Fibroblast of skin of right biceps (primary cell): ENCODE results near the gene ZNF439.
"Not testable (repeated sequence)": the region's sequence is repeated elsewhere in the genome, so short reads cannot be mapped to it uniquely, and the experiment has no call there.

Experiments used
- DNase-seq: peaks from one replicate; pipeline ENCODE4 v3.0.0-alpha.2; 2013

ZNF439 gene

DNA sequence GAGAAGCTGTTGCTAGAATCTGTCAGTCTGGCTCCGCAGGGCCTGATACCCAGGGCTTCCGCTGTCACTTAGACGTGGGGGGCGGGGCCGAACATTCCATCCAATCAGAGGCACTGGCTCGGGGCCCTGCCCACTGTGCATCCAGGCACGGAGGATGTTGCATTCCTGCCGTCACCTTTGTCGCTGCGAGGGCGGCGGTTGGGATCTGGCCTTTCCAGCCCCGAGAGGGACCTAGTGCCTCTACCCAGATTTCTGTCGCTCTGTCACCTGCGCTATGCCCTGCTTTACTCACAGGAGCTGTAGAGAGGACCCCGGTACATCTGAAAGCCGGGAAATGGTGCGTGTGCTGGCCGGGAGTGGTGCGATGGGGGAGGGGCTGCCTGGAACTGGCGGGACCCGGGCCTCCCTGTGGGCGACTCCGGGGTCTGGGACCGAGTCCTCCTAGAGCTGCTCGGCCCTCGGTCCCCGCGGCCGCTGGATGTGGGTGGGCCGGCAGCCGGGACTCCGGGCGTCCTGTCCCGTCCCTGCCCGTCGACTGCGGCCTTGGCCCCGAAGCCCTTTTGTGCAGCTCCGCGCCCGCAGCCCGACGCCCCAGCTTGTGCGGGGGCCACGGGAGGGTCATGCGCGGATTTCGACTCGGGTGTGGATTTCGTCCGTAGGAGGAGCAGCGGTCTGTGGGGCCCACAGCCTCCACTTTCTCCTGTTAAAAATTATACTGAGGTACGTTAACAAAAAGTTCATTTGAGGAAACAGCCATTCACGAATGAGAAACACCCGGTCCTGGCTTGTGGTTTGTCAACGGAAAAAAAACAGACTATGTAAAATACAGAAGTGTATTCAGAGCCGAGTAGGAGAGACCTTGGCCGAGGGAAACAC is at the start of gene ZNF439:
Gene ZNF439 (plus strand): TSS at position 133 of the 876 bp plus-strand sequence. CDS start 142 bp downstream, at position 275.
- peak; percentile 81 for DNase-seq

DNA sequence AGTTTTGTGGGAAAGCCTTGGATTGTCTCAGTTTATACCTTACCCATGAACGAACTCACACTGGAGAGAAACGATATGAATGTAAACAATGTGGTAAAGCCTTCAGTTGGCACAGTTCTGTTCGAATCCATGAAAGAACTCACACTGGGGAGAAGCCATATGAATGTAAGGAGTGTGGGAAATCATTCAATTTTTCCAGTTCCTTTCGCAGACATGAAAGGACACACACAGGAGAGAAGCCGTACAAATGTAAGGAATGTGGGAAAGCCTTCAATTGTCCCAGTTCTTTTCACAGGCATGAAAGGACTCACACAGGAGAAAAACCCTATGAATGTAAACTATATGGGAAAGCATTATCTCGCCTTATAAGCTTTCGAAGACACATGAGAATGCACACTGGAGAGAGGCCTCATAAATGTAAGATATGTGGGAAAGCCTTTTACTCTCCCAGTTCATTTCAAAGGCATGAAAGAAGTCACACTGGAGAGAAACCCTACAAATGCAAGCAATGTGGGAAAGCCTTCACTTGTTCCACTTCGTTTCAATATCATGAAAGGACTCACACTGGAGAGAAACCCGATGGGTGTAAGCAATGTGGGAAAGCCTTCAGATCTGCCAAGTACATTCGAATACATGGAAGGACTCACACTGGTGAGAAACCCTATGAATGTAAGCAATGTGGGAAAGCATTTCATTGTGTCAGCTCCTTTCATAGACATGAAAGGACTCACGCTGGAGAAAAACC is 42.0 kb upstream of the ZNF439 start:
- no peak for DNase-seq

DNA sequence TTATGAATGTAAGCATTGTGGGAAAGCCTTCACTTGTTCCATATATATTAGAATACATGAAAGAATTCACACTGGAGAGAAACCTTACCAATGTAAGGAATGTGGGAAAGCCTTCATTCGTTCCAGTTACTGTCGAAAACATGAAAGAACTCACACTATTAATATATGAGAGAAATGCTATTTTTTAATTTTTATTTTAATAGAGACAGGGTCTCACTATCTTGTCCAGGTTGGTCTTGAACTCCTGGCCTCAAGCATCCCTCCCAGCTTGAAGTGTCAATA is 41.5 kb upstream of the ZNF439 start:
- DNase-seq = no peak

DNA sequence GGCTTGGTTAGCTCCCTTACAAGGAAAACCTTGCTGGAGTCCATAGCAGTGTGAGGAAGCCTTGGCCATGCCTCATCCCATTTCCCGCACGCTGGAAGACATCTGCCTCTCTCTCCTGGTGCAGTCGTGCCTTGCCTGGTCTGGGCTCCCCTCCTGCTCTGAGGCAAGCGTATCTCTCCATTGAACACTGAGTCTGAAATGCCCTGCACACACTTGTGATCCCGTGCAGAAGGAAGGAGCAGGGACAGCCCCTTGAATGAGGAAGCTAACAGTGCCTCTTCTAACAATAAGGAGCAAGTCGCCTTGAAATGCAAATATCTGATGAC is 34.9 kb upstream of the ZNF439 start:
- DNase-seq = no peak

DNA sequence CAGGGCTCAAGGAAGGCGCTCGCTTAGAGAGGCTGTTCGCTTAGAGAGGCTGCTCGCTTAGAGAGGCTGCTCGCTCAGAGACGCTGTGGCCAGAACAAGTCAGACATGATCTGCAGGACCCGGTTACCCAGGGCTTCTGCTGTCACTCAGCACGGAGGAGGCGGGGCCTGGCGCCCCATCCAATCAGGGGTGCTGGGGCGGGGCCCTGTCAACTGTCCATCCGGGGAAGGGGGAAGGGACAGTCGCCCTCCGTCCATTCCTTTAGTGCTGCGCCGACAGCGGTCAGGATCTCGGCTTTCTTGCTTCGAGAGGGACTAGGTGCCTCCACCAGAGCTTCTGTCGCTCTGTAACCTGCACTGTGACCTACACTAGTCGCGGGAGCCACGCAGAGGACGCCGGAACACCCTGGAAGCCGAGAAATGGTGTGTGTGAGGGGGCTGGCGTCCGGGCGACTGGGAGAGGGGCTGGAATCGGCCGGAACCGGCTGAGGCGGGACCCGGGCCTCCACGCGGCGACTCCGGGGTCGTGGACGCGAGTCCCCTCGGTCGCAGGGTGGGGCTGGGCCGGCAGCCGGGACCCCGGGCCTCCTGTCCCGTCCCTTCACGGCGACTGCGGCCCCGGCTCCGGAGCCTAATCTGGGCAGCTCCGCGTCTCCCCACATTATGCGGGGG is 34.4 kb upstream of the ZNF439 start, which contains the start of gene ZNF440:
Gene ZNF440 (plus strand): TSS at position 245 of the 671 bp plus-strand sequence. CDS start 175 bp downstream, at position 420.
- peak; percentile 91 for DNase-seq

DNA sequence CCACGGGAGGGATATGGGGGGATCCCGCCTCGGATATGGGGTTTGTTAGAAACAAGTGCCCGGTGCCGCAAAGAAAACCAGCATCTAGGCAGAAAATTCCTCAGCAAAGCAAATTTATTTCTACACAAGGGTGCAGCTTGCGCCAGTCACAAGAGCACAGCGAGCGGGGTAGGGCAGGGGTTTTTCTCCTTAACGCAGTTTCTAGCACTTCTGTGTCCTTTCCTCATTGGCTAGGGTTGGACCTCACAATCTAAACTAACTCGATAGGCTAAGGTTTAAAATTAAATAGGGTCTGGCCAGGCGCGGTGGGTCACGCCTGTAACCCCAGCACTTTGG is 33.9 kb upstream of the ZNF439 start:
- DNase-seq = peak; percentile 28

DNA sequence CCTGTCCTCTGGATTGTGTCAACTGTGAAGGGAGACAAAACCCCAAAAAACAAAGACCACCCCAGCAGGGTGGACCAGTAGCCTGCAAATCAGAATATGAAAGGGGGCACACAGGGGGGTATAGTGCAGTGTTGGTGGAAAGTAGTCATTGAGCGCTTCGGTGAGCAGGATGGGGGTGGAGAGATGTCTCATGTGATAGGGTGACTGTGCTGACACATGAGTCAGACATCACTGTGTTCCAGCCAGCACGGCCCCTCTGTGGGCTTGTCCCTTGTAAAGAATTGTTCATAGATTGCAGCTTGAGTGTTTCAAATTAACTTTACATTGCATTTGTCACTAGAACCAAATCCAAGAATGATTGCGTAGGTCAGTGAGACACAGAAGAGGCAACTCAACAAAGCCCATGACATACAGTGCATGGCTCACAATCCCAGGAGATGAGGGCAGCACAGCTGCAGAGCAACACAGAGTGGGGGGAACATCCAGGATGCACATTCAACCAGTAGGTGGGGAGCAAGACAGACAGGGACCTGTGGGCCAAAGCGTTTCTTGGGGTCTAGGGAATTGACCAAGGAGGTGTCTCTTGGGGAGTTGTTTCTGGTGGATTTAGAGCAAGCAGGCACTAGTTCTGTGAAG is 26.9 kb upstream of the ZNF439 start:
- DNase-seq = peak; percentile 61

DNA sequence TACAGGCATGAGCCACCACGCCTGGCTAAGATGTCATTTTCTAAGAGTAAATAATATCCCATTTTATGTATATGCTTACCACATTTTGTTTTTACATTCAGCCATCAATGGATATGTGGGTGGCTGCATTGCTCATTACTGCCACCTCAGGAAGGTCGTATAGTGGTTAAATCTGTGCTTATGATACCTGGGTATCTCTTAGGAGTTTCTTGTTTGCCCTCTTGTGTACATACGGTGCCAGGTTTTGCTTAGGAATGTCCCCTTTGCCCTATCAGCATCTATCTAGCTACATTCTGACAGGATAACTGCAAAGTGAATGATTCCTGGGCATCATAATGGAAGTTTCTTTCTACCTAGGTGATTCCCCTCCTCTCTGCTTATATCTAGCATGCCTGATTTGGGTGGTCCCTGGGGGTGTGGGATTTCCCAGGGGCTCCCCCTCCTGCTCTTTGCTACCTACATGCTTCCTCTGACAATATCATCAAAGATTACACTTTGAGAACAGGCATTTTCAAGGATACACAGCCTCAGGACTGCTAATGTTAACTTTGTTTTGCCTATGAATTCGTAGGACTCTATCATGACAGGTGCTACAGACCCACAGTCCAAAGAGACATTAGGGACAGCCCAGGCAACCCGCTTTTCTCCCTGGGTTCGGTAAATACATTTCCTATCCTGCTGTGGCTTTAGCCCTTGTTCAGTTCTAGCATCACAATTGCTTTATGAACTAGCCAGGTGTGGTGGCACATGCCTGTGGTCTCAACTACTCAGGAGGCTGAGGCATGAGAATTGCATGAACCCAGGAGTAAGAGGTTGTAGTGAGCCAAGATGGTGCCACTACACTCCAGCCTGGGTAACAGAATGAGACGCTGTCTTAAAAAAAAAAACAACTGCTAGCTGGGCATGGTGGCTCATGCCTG is 19.3 kb upstream of the ZNF439 start:
- not testable (repeated sequence) for DNase-seq

DNA sequence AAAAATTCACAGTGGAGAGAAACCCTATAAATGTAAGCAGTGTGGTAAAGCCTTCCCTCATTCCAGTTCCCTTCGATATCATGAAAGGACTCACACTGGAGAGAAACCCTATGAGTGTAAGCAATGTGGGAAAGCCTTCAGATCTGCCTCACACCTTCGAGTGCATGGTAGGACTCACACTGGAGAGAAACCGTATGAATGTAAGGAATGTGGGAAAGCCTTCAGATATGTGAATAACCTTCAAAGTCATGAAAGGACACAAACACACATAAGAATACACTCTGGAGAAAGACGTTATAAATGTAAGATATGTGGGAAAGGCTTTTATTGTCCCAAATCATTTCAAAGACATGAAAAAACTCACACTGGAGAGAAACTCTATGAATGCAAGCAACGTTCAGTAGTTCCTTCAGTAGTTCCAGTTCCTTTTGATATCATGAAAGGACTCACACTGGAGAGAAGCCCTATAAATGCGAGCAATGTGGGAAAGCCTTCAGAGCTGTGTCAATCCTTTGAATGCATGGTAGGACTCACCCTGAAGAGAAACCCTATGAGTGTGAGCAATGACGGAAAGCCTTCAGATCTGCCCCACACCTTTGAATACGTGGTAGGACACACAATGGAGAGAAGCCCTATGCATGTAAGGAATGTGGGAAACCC is 16.1 kb upstream of the ZNF439 start:
- DNase-seq = peak; percentile 8

DNA sequence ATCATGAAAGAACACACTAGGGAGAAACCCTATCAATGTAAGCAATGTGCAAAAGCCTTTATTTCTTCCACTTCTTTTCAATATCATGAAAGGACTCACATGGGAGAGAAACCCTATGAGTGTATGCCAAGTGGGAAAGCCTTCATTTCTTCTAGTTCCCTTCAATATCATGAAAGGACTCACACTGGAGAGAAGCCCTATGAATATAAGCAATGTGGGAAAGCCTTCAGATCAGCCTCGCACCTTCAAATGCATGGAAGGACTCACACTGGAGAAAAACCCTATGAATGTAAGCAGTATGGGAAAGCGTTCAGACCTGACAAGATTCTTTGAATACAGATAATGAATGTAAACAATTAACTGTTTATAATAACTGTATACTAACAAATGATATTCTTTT is 15.0 kb upstream of the ZNF439 start:
- DNase-seq = no peak

DNA sequence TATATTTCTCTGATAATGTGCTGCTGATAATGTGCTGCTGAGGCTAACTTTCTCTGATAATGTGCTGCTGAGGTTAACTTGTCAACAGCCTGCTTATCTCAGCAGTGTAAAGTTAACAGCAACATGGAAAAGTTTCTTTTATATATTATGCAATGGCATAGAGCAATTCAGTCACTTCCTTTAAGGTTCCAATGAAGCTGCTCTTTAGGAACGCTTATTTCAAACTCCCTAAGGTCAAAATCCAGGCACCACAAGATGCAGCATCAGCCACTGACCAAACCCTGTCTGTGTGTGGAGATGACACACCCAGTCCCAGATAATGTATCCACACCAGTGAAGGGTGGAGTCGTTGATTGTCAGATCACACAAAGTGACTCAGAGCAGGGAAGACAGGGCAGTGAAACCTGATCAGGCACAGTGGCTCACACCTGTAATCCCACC is 12.9 kb upstream of the ZNF439 start:
- not testable (repeated sequence) for DNase-seq

DNA sequence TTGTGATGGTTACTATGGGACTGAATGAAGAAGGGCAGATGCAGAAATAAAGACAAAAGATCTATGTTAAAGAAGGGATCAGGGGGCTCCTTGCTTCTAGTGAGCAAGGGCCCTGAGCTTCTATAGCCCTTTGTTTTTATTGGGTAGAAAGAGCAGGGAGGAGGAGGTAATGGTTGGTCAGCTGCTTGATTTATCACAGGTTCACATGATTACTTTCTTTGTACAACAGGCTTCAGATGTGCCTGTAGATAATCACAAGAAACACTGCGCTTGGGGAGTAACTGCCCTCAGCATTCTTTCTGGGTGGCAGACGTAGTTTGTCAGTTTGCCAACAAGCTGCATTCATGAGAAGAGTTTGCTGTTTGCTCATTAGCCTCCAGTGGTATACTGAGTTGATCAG is 4.8 kb upstream of the ZNF439 start:
- no peak for DNase-seq

DNA sequence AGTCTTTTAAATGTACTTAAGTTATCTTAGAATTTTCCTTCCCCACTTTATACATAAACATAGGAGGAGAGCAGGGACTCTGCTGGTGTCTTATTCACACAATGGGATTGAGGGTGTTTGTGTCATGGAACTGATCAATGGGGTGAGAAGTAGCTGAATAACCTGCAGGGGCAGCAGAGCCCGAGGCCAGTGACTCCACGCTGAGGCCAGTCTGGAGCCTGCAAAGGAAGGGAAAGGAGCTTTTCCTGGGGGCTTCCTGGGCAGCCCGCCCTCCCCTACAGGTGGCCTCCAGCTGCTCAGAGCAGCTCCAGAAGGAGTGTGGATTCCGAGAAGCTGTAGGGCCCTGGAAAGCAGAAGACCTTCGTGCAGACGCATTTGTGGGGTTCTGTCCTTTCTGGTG is 911 bp upstream of the ZNF439 start:
- DNase-seq = not testable (repeated sequence)

DNA sequence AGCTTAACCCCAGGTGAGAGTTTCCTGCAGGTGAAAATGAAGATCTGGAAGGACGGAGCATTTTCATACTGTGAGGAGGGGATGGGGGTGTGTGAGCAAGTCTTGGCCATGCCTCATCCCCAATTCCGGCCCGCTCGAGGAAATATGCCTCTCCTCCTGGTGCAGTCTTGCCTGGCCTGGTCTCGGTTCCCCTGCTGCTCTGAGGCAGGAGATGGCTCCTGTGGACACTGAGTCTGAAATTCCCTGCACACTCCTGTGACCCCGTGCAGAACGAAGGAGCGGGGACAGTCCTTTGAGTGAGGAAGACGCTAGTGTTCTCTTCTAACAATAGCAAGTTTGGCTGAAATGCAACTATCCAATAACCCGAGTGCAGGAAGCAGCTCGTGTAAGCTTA is 329 bp upstream of the ZNF439 start:
- no peak for DNase-seq

DNA sequence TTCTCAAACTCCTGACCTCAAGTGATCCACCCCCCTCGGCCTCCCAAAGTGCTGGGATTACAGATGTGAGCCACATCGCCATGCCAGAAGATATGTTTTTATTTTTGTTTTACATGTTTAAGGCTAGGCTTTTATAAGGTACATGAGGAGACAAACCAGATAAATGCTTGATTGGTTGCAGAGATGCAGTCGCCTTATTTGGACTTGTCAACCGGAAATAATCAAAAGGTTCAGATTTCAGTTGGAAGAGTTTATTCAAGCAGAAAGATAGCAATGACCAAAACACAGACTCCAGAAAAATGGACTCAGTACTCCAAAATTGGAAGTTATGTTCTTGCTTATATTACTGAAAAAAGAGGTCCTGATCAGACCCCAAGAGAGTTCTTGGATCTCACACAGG is 1.8 kb downstream of the ZNF439 start:
- not testable (repeated sequence) for DNase-seq

DNA sequence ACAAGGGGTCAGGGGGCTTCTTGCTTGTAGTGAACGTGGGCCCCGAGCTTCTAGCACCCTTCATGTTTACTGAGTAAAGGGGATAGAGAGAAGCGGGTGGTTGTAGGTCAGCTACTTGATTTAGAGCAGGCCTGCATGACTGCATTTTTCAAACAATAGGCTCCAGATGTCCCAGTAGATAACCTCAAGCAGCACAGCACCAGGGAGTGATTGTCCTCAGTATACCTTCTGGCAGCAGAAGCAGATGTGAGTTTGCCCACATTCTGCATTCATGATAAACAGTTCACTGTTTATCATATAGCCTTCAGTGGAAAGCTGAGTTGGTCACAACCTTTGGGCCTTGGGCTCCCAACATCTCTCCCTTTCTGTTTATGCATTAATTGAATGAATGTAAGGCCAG is 4.8 kb downstream of the ZNF439 start:
- DNase-seq = no peak

DNA sequence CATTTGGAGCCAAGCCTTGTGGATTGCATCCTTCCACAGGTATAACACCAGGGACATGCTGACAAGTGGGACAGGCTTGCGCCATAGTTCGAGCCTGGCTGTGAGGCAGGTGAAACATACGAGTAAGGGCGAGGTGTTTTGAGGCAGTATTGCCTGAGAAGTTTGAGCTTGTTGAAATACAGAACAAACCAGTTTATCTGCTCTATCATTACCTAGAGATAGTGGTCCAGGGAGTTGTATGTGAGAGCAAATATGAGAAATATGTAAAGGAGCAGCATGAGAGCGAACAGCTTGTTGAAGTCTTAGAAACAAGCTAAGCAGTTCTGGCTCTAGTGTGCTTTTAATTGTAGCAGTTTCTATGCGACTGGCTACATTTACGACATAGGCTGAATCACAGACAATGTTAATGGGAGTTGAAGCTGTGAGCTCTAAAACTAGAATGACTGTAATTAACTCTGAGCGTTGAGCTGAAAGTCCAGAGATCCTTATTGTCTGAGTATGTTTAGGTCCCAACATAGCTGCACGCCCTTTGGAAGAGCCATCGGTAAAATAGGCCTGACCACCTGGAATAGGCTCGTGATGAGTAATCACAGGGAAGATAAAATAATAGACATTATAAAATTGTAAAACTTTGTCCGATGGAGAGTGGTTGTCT is 8.2 kb downstream of the ZNF439 start:
- DNase-seq = no peak

DNA sequence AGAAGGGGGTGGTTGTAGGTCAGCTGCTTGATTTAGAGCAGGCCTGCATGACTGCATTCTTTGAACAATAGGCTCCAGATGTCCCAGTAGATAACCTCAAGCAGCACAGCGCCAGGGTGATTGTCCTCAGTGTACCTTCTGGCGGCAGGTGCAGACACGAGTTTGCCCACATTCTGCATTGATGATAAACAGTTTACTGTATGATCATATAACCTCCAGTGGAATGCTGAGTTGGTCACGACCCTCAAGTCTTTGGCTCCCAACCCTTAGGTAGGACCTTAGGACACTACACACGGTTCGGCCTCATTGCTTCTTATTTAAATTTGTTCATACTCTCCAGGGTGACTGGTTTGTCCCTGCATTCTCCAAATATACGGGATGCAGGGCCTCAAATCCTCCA is 12.2 kb downstream of the ZNF439 start:
- no peak for DNase-seq

DNA sequence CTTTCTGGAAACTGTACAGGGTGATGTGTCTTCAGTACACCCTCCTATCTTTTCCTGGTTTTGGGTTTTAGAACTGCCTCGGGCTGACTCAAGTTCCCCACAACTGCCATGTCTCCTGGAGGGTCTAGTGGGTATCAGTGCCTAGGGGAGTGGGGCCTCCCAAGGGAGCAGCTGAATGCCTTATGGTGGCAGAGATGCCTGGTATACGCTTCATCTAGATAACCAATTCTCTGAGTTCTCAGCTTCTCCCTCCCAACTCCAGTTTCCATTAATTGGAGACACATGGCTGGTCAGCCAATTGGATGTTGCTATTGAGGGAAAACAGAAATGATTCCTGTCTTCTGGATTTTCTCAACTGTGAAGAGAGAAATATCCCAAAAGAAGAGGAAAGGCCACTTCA is 12.8 kb downstream of the ZNF439 start:
- DNase-seq = no peak

DNA sequence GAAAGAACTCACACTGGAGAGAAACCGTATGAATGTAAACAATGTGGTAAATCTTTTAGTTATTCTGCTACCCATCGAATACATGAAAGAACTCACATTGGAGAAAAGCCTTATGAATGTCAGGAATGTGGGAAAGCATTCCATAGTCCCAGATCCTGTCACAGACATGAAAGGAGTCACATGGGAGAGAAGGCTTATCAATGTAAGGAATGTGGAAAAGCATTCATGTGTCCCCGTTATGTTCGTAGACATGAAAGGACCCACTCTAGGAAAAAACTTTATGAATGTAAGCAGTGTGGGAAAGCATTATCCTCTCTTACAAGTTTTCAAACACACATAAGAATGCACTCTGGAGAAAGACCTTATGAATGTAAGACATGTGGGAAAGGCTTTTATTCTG is 19.2 kb downstream of the ZNF439 start:
- peak; percentile 13 for DNase-seq

DNA sequence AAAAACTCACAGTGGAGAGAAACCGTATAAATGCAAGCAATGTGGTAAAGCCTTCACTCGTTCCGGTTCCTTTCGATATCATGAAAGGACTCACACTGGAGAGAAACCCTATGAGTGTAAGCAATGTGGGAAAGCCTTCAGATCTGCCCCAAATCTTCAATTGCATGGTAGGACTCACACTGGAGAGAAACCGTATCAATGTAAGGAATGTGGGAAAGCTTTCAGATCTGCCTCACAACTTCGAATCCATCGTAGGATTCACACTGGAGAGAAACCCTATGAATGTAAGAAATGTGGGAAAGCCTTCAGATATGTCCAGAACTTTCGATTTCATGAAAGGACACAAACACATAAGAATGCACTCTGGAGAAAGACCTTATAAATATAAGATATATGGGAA is 19.7 kb downstream of the ZNF439 start:
- DNase-seq = no peak
